COLO829 (cell line): ENCODE measurements around the gene INTS11.
A peak's percentile ranks its signal among the peaks of the same experiment; 100 is the strongest.

Experiments
- DNase-seq: peaks from one replicate; pipeline ENCODE4 v3.0.0; 2012; ENCODE audit warnings: low spot score

Gene INTS11

DNA sequence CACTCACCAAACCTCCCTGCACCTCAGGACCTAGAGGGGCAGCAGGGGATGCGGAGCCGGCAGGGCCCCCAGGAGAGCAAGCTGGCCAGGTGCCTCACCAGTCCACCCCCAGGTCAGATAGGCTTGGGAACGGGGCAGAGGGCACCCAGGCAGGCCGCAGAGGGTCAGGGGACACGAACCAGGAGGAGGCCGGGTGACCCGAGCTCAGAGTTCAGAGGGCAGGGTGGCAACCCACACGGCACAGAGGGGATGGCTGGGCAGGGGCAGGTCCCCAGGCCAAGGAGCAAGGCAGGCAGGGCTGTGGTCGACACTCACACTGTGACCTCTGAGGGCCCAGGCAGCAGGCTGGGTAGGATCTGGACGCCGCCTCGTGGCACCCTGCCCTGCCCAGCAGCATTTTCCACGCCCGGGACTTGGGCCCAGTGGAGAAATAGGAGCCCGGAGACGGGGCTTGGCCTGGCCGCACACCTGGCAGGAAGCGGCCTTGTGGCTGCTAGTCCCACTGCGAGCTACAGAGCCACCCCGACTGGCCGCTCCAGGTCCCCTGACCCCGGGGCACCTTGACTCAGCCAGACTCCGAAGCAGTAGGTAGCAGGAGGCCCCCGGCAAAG lies 19.5 kb upstream of the INTS11 start:
- DNase-seq: no peak

DNA sequence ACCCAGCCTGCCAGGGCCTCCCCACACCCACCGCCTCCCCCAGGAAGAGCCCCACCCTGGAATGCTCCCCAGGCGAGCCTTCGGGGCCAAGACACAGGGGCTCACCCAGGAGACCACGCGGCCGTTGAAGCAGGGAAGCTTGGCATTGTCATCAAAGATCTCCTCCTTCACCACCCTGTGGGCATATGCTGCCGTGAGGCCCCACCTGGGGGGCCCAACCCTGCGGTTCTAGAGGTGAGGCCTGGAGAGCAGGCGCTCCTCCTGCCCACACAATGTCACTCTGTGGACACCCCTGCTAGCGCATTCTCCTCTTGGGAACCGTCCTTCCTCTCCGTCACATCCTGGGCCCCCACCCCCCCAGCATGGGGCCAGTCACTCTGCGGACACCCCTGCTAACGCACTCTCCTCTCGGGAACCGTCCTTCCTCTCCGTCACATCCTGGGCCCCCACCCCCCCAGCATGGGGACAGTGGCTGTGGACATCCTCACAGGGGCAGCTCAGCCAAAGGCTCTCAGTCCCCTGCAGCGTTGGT lies 18.2 kb upstream of the INTS11 start:
- DNase-seq: no peak

GRCh38 chr1:1342061-1342562 lies 17.7 kb upstream of the INTS11 start:
- DNase-seq: no peak

DNA sequence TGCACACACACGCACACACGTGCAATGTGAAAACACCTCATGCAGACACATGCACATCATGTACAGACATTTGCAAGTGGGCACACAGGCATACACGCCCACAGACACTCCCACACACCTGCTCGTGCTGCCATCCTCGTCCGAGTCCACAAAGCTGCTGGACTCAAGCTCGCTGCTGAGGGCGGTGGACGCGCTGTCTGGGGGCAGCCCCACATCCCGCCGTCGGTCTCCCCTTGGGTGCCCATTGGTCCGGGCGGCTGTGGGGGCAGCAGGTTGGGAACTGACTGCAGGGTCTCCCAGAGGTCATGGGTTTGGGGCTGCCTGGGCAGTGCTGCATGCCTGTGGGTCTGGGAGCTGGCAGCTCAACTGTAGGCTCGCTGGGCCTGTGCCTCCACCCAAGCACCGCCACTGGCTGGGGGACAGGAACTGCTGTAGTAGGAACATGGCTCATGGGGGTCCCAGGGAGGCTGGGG lies 17.1 kb upstream of the INTS11 start:
- no peak for DNase-seq

- no peak for DNase-seq
Measured at GRCh38 chr1:1340791-1341548, 16.5 kb upstream of the INTS11 start.

DNA sequence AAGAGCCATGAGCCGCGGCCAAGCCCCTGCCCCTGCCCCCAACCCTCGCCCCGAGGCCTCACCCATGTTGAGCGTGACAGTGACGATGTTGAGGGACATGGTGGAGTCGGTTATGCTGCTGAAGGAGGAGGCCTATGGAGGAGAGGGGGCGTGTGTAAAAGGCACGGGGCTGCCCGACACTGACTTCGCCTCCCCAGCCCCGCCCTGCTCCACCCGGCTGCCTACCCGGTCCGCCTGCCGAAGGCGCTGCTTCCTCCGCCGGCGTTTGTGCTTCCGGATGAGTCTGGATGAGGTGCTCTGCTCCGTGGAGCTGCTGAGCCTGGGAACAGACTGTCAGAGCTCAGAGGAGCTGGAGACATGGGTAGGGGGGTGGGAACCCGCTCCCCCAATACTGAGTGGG lies 15.7 kb upstream of the INTS11 start:
- DNase-seq: no peak

DNA sequence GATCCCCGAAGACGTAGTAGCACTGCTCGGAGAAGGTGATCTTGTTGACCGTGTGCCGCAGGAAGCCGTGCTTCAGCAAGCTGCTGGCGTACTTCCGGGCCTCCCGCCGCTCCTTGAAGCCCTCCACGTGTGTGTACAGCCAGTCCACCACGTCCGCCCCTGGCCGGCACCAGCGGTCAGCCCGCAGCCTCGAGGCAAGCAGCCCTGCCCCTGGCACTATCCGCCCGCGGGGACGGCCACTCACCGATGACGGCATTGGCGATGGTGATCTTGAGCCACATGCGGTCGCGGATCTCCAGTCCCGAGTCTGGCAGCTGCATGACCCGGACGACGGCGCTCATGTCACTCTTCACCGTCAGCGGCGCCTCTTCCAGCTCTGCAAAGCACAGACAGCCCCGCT lies 13.8 kb upstream of the INTS11 start:
- DNase-seq: no peak

DNA sequence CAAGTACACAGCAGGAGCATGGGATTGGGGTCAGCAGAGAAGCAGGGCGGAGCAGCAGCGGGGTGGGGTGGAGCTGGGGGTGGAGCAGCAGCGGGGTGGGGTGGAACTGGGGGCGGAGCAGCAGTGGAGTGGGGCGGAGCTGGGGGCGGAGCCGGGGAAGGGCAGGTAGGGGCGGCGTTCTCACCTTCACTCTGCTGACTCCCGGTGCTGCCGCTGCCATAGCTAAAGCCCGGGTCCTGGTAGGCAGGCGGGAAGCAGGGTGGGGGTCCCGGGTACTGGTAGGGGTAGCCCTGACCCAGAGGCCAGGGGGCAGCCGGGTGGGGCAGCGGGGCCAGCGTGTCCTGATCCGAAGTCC lies 13.3 kb upstream of the INTS11 start:
- peak; percentile 35 for DNase-seq

- DNase-seq: no peak
Measured at GRCh38 chr1:1336931-1337792, 12.7 kb upstream of the INTS11 start.

DNA sequence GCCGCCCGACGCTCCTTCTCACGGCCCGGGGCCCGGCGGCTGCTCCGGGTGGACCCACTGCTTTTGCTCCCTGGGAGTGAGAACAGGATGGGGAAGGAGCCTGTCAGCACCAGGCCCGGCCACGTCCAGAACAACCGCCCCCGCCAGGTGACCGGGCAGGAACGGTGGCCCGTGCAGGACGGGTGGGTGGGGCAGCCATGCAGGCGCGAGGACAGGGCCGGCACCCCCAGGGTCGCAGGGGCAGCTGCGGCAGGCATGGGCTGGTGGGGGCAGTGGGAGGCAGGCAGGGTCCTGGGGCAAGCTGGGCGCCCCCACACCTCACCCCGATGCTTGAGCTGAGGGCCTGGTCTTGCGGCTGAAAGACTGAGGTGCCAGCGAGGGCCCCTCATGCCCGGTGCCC lies 12.0 kb upstream of the INTS11 start:
- DNase-seq: no peak

DNA sequence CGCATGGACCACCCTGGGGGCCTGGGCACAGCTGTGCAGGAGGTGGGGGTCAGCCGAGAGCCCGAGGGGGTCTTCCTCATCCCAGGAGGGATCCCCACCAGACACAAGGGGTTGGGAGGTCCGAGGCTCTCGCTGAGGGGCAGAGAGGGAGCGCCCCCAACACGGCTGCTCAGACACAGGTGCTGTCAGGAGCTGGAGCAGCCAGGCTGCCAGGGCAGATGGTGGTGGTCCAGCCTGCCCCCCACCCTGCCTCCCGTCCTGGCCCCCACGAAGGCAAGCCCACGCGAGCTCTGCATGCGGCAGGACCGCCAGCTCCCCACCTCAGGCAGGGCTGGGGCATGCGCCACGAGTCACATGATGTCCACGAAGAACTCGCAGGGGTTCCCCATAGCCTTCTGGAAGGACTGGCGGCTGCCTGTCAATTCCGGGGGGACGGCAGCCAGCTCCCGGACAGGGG lies 11.4 kb upstream of the INTS11 start:
- no peak for DNase-seq

DNA sequence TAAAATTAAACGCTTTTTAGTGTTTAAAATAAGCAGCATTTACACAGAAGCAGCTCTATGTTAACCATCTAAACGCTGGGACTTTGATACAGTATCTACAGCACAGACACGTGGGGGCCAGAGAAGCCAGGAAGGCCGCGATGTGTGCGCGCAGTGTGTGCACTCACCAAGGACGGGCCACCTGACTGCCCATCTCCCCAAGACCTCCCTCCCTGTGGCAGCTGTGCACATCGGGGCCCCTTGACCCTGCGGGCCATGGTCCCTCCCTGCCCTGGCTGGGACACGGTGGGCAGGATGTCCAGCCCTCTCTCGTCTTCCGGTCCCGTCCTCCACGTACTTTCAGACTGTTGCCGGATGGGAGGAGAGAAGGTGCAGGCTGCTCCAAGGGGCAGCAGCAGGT lies 10.8 kb upstream of the INTS11 start:
- DNase-seq: no peak

- DNase-seq: no peak
Measured at GRCh38 chr1:1334835-1335234, 10.4 kb upstream of the INTS11 start.

GRCh38 chr1:1333551-1334241 lies 9.2 kb upstream of the INTS11 start:
- DNase-seq: no peak

- no peak for DNase-seq
Measured at GRCh38 chr1:1332774-1333480, 8.5 kb upstream of the INTS11 start.

GRCh38 chr1:1332031-1332755 lies 7.7 kb upstream of the INTS11 start:
- DNase-seq: no peak

- no peak for DNase-seq
Measured at GRCh38 chr1:1331068-1331965, 6.9 kb upstream of the INTS11 start, which contains the start of gene TAS1R3. TAS1R3 (plus strand) TSS chr1:1331280; CDS start chr1:1331346, 66 bp downstream.

GRCh38 chr1:1330366-1331067 lies 6.1 kb upstream of the INTS11 start:
- no peak for DNase-seq
